Panc1 (cell line): Measurements from ENCODE around the gene GJB1. TPM values are rescaled to one million over a fixed set of nuclear protein-coding genes. Genes with fewer than 3 reads are reported as not detected.
A peak's percentile ranks its signal among the peaks of the same experiment; 100 is the strongest.

Experiments
- ATAC-seq: fragments of 200-7000 bp; cut with Tn5 transposase; 2 replicates; pipeline ENCODE4 v1.9.1; 2020; ENCODE audit warnings: mild to moderate bottlenecking, moderate library complexity
- BruUV-seq: library from RNA; stranded (reverse); fragments of 400-500 nt; replicated peaks from 2 replicates; lab custom pipeline; 2021; lab: Mats Ljungman, UMichigan
- CTCF ChIA-PET: fragments of 300-600 bp; sonication (Branson Sonifier 250); formaldehyde crosslinking; loops from one replicate; lab custom pipeline; 2022; ENCODE audit warnings: antibody characterized with exemption; lab: Charles Lee
- POLR2A ChIA-PET: fragments of 300-600 bp; sonication (Branson Sonifier 250); formaldehyde crosslinking; loops from one replicate; lab custom pipeline; 2022; ENCODE audit warnings: antibody characterized with exemption; lab: Charles Lee
- DNase-seq: peaks from one replicate; pipeline ENCODE4 v3.0.0-alpha.2; 2010; ENCODE audit warnings: low read depth, low spot score
- H3K27ac ChIP-seq: 2 replicates; pipeline ENCODE4 v1.5.1; 2011; ENCODE audit warnings: mild to moderate bottlenecking, low read length, inconsistent platforms
- H3K27me3 ChIP-seq: fragments of 200-500 bp; sonication (Bioruptor generic); 2 replicates; pipeline ENCODE4 v1.6.0; 2014; ENCODE audit warnings: low read length, inconsistent platforms; ENCODE audit not compliant: control insufficient read depth, insufficient read depth
- H3K36me3 ChIP-seq: fragments of 200-500 bp; sonication (Bioruptor generic); 2 replicates; pipeline ENCODE4 v1.5.1; 2014; ENCODE audit warnings: inconsistent platforms, mild to moderate bottlenecking, low read length, moderate library complexity; ENCODE audit not compliant: control insufficient read depth, insufficient read depth
- H3K4me1 ChIP-seq: 2 replicates; pipeline ENCODE4 v1.5.1; 2011; ENCODE audit warnings: inconsistent platforms, mild to moderate bottlenecking, low read length, moderate library complexity; ENCODE audit not compliant: control insufficient read depth, insufficient read depth
- H3K4me3 ChIP-seq, 2 experiments: 2 replicates each; pipeline ENCODE4 v1.5.1; 2011 to 2012; ENCODE audit warnings: low read depth in 2 of 2, low read length in 2 of 2, mild to moderate bottlenecking in 2 of 2, inconsistent platforms in 1 of 2, moderate library complexity in 1 of 2
- H3K9me3 ChIP-seq: fragments of 200-500 bp; sonication (Bioruptor generic); 2 replicates; pipeline ENCODE4 v1.5.1; 2014; ENCODE audit warnings: low read depth, mild to moderate bottlenecking, inconsistent platforms, low read length, moderate library complexity; ENCODE audit not compliant: control insufficient read depth, insufficient read depth
- POLR2AphosphoS5 ChIP-seq: IDR thresholded peaks from 2 replicates; pipeline ENCODE4 v1.6.1; 2012; ENCODE audit warnings: mild to moderate bottlenecking, low read depth, low read length, moderate library complexity
- SIN3A ChIP-seq: IDR thresholded peaks from 2 replicates; pipeline ENCODE4 v1.6.1; 2012; ENCODE audit warnings: low read depth, mild to moderate bottlenecking, low read length, moderate library complexity, borderline replicate concordance; ENCODE audit not compliant: insufficient read depth
- TCF7L2 ChIP-seq: IDR thresholded peaks from 2 replicates; pipeline ENCODE4 v1.6.1; 2011; ENCODE audit warnings: mild to moderate bottlenecking, low read depth, low read length, inconsistent platforms
- in situ Hi-C: cut with HindIII; loops from 2 replicates; pipeline ENCODE4 v1.10.0; 2016; ENCODE audit warnings: low sequenced_read_pairs, low pct_unique_long_range_greater_than_20kb
- intact Hi-C: fragments of 100-400 bp; cut with micrococcal nuclease; formaldehyde crosslinking; loops from one replicate; pipeline ENCODE4 v1.10.0; 2022; ENCODE audit not compliant: unreplicated experiment
- total RNA-seq: library from RNA; stranded (reverse); gene quantifications from one replicate; pipeline ENCODE4 v1.2.1, GENCODE V29; 2021; ENCODE audit not compliant: unreplicated experiment
- TF ChIP-seq, protein P1 (sequence below), 2 experiments: IDR thresholded peaks; 2 replicates each; pipeline ENCODE4 v1.6.1; 2011 to 2012; ENCODE audit warnings: low read depth in 2 of 2, control low read depth in 1 of 2, low read length in 1 of 2, mild to moderate bottlenecking in 1 of 2, moderate library complexity in 1 of 2; ENCODE audit not compliant: insufficient read depth in 1 of 2
- TF ChIP-seq, protein P2 (sequence below): fragments of 450-650 bp; IDR thresholded peaks from 2 replicates; pipeline ENCODE4 v1.5.1; 2017; ENCODE audit warnings: mild to moderate bottlenecking

The GJB1 gene
- total RNA-seq, 1 experiment from 2014 or later = 0.28 TPM

DNA sequence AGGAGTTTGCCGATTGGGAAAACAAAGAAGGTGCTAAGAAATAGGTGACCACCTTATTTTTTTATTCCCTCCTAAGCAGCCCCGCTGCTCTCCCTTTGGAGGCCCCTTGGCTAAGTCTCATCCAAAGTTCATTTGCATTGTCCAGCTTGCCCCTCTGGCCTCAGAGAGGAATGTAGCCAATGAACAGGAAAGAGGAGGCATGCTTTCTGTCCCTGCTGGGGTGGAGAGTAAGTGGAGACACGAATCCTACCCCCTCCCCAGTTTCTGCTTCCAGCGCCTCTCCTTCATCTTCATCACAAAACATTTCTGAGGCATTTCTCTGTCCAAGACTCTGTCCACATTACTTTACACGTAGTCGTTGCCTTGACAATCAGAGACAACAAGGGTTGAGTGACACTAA lies 39.7 kb upstream of the GJB1 start:
- BruUV-seq = no TSS peak
- Histone ChIP-seq H3K4me1 (no peaks in the 10 kb centered on the region; the same call in none of the 2 replicates), H3K27me3 (no peaks in the 10 kb centered on the region), H3K9me3 (no peaks in the 10 kb centered on the region), H3K4me3 (no peak overlapping the region), H3K36me3 (no peaks in the 10 kb centered on the region), H3K27ac (peak overlapping the region; percentile 94; the same call in 1 of the 2 replicates)
- no peak for ATAC-seq
- in situ Hi-C loops = no loop called here
- DNase-seq = no peak
- POLR2A ChIA-PET = no interaction called here
- intact Hi-C loops = no loop called here
- no peak for TF ChIP-seq POLR2AphosphoS5
- no peak for TF ChIP-seq TCF7L2
- TF ChIP-seq, protein P1, sequence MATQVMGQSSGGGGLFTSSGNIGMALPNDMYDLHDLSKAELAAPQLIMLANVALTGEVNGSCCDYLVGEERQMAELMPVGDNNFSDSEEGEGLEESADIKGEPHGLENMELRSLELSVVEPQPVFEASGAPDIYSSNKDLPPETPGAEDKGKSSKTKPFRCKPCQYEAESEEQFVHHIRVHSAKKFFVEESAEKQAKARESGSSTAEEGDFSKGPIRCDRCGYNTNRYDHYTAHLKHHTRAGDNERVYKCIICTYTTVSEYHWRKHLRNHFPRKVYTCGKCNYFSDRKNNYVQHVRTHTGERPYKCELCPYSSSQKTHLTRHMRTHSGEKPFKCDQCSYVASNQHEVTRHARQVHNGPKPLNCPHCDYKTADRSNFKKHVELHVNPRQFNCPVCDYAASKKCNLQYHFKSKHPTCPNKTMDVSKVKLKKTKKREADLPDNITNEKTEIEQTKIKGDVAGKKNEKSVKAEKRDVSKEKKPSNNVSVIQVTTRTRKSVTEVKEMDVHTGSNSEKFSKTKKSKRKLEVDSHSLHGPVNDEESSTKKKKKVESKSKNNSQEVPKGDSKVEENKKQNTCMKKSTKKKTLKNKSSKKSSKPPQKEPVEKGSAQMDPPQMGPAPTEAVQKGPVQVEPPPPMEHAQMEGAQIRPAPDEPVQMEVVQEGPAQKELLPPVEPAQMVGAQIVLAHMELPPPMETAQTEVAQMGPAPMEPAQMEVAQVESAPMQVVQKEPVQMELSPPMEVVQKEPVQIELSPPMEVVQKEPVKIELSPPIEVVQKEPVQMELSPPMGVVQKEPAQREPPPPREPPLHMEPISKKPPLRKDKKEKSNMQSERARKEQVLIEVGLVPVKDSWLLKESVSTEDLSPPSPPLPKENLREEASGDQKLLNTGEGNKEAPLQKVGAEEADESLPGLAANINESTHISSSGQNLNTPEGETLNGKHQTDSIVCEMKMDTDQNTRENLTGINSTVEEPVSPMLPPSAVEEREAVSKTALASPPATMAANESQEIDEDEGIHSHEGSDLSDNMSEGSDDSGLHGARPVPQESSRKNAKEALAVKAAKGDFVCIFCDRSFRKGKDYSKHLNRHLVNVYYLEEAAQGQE (IDR thresholded peaks at IDR 0.05; ENCODE audit: insufficient read depth in 1 of 2, low read depth in 2 of 2, low read length in 1 of 2) = no peak
- TF ChIP-seq, protein P2, sequence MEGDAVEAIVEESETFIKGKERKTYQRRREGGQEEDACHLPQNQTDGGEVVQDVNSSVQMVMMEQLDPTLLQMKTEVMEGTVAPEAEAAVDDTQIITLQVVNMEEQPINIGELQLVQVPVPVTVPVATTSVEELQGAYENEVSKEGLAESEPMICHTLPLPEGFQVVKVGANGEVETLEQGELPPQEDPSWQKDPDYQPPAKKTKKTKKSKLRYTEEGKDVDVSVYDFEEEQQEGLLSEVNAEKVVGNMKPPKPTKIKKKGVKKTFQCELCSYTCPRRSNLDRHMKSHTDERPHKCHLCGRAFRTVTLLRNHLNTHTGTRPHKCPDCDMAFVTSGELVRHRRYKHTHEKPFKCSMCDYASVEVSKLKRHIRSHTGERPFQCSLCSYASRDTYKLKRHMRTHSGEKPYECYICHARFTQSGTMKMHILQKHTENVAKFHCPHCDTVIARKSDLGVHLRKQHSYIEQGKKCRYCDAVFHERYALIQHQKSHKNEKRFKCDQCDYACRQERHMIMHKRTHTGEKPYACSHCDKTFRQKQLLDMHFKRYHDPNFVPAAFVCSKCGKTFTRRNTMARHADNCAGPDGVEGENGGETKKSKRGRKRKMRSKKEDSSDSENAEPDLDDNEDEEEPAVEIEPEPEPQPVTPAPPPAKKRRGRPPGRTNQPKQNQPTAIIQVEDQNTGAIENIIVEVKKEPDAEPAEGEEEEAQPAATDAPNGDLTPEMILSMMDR = no peak
- no peak for TF ChIP-seq SIN3A
- CTCF ChIA-PET = no interaction called here

DNA sequence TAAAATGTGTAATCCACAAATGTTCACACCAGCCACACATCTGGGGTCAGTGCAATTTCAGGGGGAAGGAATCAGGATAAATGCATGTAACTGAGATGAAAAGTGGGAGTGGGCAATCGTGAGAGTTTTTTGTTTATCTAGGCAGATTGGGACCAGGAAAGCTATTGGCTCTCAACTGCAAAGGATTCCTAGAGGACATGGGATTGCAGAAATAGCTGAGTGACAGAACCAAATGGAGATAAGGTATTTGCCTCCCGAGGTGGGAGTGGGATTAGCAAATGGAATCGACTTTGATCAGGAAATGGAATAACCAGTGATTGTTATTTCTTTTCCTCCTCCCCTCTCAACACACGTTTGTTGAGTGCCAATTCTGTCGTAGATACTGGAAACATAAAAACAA lies 38.9 kb upstream of the GJB1 start:
- CTCF ChIA-PET = interaction anchor here (0.5 to 0.6 kb wide), 2 partner anchors 214 to 929 kb away, joined by 3 to 4 read pairs; no protein-coding TSS in a partner anchor
- H3K4me1 ChIP-seq = no peaks in the 10 kb centered on the region; the same call in none of the 2 replicates
- in situ Hi-C loops = no loop called here
- no peaks in the 10 kb centered on the region for H3K27me3 ChIP-seq
- H3K4me3 ChIP-seq = no peak overlapping the region
- ATAC-seq (no peak), DNase-seq (no peak)
- POLR2A ChIA-PET = no interaction called here
- TF ChIP-seq SIN3A = no peak
- no peak for TF ChIP-seq TCF7L2
- TF ChIP-seq, protein P1 (IDR thresholded peaks at IDR 0.05; ENCODE audit: insufficient read depth in 1 of 2, low read depth in 2 of 2, low read length in 1 of 2) = no peak
- TF ChIP-seq, protein P2 = no peak
- no peak for TF ChIP-seq POLR2AphosphoS5
- H3K9me3 ChIP-seq = no peaks in the 10 kb centered on the region
- BruUV-seq = no TSS peak
- no peaks in the 10 kb centered on the region for H3K36me3 ChIP-seq
- H3K27ac ChIP-seq = no peak overlapping the region
- intact Hi-C loops = no loop called here
